RWPE1 (cell line): ENCODE measurements around the gene SRF.

ENCODE experiments used
- CTCF ChIA-PET: fragments of 350-600 bp; sonication (Branson Sonifier 250); formaldehyde crosslinking; extraction: SDS; loops from one replicate; lab custom pipeline; 2021; lab: Yijun Ruan, JAX
- POLR2A ChIA-PET: fragments of 400-600 bp; formaldehyde crosslinking; extraction: SDS; loops from one replicate; lab custom pipeline; 2020; ENCODE audit warnings: antibody characterized with exemption; ENCODE audit not compliant: low non-redundant PET; lab: Yijun Ruan, JAX
- DNase-seq: peaks from one replicate; pipeline ENCODE4 v3.0.0; 2012; ENCODE audit warnings: low spot score
- H3K27ac ChIP-seq: fragments of 450-650 bp; 2 replicates; pipeline ENCODE4 v1.5.1; 2017
- TF ChIP-seq, protein P1 (sequence below): fragments of 450-650 bp; conservative IDR thresholded peaks from 2 replicates; pipeline ENCODE4 v1.5.1; 2017; ENCODE audit warnings: low read depth, mild to moderate bottlenecking

The SRF gene

DNA sequence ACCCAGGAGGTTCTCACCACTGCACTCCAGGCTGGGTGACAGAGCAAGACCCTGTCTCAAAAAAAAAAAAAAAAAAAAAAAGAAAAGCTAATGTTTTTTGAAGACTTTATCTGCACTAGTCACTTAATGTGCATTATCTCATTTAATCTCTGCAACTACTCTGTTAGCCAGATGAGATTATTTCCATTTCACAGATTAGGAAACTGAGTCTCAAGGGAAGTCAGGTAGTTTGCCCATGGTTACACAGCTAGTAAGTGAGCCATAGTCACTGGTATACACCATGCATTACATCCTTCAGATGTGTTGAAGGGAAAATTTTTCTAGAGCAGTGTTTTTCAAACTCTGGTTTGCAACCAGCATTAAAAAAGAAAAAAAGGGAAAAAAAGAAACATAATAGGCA, 7.2 kb upstream of the SRF start:
- H3K27ac ChIP-seq: no peak overlapping the region
- TF ChIP-seq, protein P1, sequence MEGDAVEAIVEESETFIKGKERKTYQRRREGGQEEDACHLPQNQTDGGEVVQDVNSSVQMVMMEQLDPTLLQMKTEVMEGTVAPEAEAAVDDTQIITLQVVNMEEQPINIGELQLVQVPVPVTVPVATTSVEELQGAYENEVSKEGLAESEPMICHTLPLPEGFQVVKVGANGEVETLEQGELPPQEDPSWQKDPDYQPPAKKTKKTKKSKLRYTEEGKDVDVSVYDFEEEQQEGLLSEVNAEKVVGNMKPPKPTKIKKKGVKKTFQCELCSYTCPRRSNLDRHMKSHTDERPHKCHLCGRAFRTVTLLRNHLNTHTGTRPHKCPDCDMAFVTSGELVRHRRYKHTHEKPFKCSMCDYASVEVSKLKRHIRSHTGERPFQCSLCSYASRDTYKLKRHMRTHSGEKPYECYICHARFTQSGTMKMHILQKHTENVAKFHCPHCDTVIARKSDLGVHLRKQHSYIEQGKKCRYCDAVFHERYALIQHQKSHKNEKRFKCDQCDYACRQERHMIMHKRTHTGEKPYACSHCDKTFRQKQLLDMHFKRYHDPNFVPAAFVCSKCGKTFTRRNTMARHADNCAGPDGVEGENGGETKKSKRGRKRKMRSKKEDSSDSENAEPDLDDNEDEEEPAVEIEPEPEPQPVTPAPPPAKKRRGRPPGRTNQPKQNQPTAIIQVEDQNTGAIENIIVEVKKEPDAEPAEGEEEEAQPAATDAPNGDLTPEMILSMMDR: no peak
- POLR2A ChIA-PET: interaction anchor here (0.6 kb wide), 2 partner anchors 12 to 56 kb away, joined by 3 to 8 read pairs; no protein-coding TSS in a partner anchor
- no peak for DNase-seq
- CTCF ChIA-PET: interaction anchor here (0.5 kb wide), 1 partner anchor 339 kb away, joined by 4 read pairs; no protein-coding TSS in a partner anchor

DNA sequence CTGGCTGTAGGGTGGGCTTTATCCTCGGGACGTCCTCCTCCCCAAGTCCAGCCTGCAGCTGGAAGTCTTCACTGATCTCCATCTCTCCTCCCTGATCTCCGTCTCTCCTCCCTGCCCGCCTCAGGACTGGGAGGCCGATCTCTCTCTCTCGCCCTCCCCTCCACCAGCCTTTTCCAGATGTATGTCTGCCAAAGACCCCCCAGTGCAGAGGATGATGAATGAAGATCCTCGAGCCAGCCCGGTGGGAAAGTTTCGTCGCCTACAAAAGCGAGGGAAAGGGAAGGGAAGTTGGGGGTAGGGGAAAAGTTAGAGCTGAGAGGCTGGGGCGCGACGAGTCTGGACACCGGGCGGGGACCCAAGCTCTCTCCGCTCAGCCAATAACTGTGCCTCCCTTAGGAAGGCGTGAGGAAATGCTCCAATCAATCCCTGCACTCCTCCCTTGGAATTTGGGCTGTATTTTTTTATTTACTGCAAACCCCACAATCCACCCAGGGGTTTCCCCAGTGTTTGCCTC, 595 bp upstream of the SRF start:
- TF ChIP-seq, protein P1: no peak
- H3K27ac ChIP-seq: peak overlapping the region; percentile 97
- ChIA-PET POLR2A (interaction anchor here (0.5 to 0.6 kb wide), 3 partner anchors 25 to 103 kb away, joined by 3 to 5 read pairs (median 4); partner anchors contain the start of gene TTBK1), CTCF (no interaction called here)
- DNase-seq: peak; percentile 77

DNA sequence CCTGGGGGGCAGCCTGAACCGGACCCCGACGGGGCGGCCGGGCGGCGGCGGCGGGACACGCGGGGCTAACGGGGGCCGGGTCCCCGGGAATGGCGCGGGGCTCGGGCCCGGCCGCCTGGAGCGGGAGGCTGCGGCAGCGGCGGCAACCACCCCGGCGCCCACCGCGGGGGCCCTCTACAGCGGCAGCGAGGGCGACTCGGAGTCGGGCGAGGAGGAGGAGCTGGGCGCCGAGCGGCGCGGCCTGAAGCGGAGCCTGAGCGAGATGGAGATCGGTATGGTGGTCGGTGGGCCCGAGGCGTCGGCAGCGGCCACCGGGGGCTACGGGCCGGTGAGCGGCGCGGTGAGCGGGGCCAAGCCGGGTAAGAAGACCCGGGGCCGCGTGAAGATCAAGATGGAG, 636 bp downstream of the SRF start:
- H3K27ac ChIP-seq: peak overlapping the region; percentile 97
- TF ChIP-seq, protein P1: no peak
- ChIA-PET CTCF (interaction anchor here (0.6 kb wide), 2 partner anchors 18 to 425 kb away, joined by 3 to 4 read pairs; no protein-coding TSS in a partner anchor), POLR2A (no interaction called here)
- DNase-seq: no peak

DNA sequence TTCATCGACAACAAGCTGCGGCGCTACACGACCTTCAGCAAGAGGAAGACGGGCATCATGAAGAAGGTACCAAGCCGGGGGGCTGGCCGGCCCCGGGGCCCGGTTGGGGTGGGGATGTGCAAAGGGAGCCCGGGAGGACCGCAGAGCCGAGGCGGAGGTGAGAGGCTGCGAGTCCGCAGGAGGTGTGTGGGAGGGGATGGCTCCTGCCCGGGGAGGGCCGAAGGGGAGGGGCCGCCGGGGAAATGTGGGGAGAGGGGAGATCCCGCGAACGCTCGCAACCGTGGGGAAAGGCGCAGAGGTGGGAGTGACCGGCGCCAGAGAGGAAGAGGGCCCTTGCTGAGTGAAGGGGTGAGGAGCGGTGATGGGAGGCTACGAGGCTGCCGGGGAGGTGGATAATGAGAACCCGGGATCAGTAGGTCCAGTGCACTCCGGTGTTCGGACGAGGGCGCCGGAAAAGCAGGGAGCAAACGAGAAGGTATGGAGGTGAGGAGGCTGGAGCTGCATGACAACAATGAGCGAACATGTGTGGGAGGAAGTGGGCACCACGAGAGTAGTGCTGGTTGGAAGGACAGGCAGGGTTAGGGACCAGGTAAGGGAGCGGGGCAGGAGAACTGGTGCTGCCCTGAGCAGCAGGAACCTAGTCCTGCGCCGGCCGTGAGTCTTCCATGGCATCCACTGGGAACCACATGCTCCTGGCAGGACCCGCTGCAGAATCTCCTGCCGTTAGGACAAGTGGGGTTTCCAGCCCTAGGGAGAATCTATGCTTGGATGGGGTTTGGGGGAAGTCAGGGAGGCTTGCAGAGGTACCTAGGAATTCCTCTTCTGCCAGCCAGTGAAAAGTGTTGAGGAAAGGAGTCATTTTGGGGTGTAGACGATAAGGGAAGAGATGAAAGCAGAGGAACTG, 1.3 kb downstream of the SRF start:
- TF ChIP-seq, protein P1: no peak
- H3K27ac ChIP-seq: peak overlapping the region; percentile 97
- ChIA-PET CTCF (interaction anchor here (0.6 to 1.0 kb wide), 4 partner anchors 19 to 425 kb away, joined by 3 to 4 read pairs (median 3); partner anchors contain the start of gene DNPH1), POLR2A (no interaction called here)
- DNase-seq: peak; percentile 48

DNA sequence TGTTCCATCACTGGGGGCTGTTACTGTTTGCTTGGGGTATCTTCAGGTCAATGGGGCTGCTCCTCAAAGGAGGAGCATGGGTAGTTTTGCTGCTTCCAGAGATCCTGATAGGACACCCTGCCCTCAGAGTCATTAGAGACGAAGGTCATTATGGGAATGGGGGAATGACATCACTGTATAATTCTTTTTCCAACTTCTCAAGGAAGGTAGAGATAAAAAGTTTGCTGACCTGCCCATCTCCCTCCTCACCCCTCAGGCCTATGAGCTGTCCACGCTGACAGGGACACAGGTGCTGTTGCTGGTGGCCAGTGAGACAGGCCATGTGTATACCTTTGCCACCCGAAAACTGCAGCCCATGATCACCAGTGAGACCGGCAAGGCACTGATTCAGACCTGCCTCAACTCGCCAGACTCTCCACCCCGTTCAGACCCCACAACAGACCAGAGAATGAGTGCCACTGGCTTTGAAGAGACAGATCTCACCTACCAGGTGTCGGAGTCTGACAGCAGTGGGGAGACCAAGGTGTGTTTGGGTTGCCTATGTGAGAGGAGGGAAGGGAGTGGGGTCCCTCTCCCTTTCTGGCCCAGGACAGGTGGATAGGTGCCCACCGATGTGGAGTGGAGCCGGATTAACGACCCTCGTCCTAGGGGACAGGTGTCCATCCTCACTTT, 2.7 kb downstream of the SRF start:
- ChIA-PET CTCF (no interaction called here), POLR2A (no interaction called here)
- TF ChIP-seq, protein P1: no peak
- H3K27ac ChIP-seq: peak overlapping the region; percentile 97
- DNase-seq: no peak
